ENCODE results near the gene AQP5.

Gene AQP5

DNA sequence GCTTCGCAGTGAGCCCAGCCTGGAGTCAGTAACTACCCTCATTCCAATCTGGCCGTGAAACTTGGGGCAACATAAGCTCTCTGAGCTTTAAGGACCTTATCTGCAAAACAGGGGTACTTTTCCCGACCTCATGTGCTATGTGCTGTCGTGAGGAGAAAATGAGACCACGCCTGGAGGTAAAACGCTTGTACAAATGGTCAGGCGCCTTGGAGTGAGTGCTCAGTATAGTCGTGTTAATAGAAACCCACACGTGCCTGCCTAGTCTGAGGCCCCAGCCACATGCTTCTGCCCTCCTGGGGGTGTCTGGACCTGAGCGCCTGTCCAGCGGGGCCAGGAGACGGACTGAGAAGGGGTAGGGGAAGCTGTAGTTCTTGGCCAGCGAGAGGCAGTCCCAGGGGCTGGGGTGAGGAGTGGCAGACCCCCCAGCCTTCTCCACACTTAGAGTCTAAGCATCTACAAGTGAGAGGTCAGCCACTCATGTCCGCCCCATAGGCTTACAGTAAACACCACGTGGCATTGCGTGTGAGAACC lies 4.9 kb downstream of the AQP5 start:
- no peak for DNase-seq

DNA sequence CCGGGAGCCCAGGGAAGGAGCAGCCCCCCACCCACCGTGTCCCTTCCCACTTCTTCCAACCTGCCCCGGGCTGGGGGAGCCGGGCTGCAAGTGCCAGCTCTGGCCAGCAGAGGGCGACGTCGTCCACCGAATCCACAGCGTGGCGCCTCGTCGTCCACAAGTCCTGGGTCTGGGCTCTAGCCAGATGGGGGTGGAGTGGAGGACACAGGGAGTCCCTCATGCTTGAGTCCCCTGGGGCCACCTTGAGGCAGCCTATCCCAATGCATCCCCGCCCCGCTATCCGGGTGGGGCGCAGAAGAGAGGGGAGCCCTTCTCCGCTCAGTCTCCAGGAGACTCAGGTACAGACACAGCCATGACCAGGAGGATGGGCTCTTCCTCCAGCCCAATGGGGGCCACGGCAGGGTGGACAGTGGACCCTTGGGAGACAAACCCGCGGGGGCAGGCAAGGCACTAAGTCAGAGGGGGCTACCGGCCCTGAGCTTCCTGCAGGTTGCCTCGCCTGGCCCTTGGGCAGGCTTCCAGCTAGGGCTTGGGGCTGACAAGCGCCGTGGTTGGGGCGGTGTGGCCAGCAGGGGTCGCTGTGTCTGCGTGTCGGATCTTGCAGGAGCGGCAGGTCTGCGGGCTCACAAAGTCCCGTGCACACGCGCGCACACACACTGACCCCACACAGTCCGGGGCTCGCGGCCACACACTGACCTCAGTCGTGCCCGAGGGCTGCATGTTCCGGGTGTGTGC lies 5.5 kb downstream of the AQP5 start:
- DNase-seq = peak; percentile 94

DNA sequence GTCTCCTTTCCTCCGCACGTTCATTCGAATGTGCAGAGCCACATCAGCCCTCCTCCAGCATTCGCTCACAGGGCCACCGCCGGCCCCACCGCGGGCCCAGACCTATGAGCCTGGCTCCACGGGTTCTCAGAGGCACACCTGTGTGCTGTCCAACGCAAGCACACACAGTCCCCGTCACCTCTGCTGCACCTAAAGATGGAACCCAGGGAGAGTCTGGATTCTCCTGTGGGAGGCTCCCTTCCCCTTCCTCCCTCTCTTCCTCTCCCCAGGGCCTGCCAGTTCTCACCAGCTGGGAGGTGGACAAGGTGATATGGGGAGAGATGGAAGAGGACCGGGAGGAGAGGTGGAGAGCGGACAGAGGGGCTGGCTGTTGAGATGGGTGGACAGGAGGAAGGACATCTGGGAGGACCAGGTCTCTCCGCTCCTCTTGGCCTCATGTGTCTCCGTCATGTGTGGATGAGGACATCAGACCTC lies 6.1 kb downstream of the AQP5 start:
- DNase-seq = no peak

DNA sequence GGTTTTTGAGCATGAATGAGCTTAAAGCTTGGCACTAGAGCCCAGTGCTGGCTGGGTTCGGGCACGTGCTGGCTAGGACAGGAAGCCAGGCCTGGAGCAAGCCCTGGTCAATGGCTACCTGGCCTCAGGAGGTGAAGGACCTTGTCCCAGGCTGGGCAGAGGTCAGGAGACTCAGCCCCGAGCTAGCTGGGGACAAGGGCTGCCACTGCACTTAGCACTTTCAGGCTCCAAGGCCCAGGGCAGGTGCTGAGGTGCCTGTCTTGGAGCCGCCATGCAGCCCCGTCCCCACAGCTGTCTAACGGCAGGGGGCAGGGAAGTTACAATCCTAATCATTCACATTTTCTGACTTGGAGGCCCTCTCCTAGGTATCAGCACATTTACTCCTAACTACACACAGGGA lies 6.8 kb downstream of the AQP5 start:
- no peak for DNase-seq

DNA sequence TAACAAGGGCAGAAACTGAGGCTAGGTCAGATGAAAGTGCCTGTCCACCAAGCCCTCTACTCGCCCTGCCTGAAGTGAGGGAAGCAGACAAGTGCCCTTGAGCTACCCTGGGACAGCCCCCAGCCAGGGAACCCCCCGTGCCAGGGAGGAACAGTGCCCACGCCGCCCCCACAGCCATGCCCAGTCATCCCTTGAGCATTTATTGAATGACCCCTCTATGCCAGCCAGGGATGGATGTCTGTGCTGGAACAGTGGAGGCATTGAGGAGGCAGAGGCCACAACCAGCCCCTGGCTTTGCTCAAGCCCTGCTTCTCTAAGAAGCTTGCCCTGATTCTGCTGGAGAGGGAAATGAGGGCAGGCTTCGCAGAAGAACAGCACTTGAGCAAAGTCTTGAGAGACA lies 7.4 kb downstream of the AQP5 start:
- no peak for DNase-seq

DNA sequence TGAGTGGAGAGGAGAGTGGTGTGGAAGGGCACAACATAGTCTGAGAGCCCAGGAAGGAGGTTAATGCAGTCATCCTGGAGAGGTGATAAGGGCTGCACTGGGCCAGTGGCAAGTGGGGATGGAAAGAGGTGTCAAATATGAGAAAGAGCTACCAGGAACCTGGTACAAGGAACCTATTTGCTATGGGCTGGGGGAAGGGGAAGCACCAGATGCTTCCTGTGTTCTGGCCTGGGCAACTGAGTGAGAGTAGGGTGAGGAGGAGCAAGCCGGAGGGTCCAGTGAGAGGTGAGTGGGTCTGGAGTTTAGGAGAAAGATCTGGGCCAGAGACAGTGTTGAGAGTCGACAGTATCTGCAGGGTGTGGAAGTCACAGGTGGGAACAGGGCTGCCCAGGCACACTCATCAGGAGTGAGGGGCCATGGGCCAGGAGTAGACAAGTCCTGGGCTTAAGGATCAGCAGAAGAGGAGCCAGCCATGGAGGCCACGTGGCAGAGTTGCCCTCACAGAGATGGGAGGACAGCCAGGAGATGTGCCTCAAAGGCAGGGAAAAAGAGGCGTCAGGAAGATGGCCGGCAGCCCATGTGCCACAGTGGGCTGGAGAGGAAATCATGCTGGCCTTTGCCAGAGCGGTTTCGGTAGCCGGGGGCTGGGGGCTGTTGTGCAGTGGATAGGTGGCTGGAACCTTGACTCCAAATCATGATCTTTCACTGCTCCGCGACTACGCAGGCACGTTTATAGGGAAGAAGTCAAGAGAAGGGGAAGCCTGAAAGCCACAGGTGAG lies 8.2 kb downstream of the AQP5 start:
- no peak for DNase-seq

DNA sequence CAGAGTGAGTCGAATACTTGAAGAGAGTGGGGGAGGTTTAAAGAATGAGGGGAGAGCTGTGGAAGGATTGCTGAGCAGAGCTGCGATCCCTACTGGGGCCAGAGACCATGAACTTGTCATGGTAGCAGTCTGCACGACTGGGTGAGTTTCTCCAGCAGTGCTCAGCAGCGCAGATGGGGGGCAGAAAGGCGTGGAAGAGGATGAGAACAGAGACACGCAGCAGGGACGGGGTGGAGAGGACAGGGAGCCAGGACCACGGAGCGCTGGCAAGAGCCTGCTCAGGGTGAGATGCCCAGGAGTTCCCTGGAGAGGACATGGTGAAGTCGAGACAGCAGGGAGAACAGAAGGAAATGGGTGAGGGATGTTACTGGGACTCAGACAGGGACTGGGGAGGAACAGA lies 9.0 kb downstream of the AQP5 start:
- DNase-seq = no peak

DNA sequence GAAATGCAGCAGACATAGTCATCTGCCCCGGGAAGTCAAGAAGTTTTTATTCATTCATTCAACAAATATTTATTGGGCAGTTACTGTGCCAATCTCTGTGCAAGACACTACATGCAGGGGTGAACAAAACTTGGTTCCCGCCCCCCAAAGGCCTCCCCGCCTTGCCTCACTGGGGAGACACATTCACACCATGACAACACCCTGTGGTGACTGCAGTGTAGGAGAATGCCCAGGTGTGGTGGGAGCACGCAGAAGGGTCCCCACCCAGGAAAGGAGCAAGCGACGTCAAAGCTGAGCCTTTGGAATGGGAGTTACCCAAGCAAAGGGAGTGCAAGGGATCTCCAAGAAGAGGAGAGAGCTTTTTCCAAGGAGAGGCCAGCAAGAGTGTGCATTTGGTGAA lies 9.5 kb downstream of the AQP5 start:
- no peak for DNase-seq

DNA sequence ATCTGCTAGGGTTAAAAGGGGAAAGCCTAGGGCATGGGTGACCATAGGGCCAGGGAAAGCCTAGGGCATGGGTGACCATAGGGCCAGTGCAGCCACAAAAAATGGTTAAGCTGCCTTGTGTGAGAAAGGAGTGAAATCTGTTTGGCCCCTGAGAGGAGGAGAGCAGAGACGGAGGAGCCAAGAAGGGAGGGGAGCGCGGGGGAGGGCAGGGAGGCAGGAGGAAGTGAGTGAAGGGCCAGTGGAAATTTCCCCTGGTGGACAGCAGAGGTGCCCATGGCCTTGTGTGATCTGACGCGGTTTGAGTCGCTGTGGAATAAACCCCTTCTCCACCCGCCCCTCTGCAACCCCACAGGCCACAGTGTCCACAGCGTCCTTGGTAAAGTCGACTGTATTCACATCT lies 10.5 kb downstream of the AQP5 start:
- DNase-seq = no peak

DNA sequence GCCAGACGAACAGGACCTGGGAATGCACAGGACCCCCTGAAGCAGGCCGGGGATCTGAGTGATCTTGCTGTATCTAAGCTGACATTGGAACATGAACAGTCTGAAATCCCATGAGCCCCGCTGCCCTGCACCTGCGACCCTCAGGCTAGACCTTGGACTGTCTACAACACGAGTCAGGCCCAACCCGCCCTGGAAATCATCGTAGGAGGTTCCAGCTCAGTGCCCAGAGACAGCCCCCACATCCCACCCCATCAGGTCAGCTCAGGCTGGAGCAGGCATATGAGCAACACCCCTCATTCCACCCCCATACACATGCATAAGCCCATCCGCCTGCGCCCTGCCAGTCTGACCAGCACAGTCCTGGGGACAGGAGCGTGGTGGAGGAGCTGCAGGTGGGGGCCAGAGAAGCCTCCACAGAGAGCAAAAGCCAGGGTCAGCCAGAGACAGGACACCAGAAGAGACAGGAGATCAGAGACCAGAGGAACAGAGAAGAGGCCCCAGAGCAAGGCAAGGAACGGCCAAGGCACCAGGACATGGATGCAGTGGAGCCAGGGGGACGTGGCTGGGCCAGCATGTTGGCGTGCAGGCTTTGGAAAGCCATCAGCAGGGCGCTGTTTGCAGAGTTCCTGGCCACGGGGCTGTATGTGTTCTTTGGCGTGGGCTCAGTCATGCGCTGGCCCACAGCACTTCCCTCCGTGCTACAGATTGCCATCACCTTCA lies 11.1 kb downstream of the AQP5 start, which contains the start of gene AQP6:
Gene AQP6, plus strand, starts transcription at position 307 of the 720 bp plus-strand sequence. Its CDS starts 227 bp downstream, at position 534.
- no peak for DNase-seq

DNA sequence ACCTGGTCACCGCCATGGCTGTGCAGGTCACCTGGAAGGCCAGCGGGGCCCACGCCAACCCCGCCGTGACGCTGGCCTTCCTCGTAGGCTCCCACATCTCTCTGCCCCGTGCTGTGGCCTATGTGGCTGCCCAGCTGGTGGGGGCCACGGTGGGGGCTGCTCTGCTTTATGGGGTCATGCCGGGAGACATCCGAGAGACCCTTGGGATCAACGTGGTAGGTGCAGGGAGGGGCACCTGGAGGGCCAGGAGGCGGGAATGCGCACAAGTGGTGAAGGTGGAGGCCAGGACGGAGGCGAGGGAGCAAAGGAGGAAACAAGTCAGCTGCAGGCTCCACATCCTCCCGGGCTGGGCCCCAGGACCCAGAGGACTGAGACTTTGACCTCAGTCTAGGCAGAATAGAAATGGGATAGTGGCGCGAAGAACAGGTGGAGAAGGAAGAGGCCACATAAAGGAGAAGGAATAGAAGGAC lies 11.7 kb downstream of the AQP5 start:
- no peak for DNase-seq

DNA sequence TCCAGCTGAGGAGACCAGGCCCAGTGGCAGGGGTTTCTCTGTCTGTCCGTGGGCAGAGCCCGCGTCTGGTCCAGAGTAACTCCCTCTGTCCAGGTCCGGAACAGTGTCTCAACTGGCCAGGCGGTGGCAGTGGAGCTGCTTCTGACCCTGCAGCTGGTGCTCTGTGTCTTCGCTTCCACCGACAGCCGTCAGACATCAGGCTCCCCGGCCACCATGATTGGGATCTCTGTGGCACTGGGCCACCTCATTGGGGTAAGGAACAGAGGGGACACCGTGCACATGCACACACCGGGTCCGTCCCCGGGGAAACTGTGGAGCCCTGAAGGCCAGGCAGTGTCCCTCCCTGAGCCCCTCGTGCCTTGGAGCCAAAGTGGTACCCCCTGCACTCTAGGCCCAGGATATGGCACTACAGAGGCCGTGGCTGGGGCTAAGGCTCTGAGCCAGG lies 12.6 kb downstream of the AQP5 start:
- DNase-seq = peak; percentile 83

DNA sequence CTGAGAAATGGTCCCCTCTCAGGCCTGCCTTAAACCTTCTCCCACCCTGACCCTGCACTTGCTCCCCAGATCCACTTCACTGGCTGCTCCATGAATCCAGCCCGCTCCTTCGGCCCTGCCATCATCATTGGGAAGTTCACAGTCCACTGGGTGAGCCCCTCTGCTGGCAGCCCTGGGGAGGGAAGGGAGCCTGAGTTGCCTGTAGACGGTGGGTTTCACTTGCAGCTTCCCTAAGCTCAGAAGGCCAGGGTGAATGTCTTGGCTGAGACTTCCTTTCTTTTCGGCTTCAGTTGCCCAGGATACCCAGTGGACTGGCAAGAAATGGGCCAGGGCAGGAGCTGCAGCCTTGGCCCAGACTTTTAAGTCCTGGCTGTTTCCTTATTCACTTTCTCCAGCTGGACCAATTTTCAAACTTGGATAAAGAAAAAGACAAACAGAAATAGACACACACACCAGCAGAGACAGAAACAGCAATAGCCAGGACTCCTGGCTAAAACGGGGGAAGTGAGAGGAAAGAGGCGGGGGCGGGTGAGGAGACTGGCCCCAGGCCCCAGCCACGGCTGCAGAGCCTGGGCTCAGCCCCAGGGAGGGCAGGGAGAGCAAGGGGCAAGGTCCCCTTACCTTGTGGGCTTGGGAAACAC lies 13.1 kb downstream of the AQP5 start:
- no peak for DNase-seq

DNA sequence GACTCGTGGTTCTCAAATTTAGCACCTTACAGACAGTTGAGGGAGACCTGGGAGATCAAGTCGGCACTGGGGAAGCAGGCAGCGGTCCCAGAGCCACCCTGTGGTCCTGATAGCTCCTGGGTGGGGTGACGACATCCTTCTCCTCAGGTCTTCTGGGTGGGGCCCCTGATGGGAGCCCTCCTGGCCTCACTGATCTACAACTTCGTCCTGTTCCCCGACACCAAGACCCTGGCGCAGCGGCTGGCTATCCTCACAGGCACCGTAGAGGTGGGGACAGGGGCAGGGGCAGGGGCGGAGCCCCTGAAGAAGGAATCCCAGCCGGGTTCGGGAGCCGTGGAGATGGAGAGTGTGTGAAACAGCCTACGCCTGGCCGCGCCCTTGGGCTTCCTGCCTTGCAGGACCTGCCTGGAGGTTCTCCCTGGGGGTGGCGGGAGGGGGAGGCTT lies 13.7 kb downstream of the AQP5 start:
- DNase-seq = no peak

DNA sequence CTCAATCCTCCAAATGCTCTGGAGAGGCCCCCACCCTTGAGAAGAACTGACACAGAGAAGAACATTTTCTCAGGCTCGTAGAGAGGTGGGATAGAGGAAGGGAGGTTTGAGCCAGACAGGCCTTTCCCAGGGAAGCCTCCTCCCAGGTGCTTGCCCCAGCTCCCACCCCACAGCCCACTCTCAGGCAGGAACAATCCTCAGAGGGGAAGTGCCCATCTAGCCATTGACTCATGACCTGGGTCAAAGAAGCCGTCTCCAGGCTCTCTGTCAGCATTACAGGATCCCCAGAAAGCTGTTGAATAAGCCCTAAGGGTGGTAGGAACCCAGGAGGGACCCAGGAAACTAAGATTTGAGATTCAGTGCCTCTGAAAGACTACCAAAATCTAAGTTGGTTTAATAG lies 14.9 kb downstream of the AQP5 start:
- DNase-seq = no peak

DNA sequence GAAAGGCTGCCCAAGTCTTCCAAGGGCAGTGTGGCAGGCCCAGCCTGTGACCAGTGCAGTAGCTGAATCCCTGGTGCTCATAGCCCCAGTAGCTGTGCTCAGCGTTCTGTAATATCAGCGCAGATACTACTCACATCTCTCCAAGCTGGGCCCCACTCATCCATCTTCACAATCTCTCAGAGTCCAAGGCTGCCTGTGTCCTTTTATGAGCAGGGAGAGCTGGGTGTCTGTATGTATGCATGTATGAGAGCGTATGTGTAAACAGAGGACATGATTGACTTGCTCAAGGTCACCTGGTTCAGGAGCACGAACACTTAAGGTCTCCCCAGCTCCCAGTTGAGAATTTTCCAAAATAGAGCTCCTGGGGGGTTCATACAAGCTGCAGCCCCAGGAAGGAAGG lies 16.5 kb downstream of the AQP5 start:
- DNase-seq = no peak

DNA sequence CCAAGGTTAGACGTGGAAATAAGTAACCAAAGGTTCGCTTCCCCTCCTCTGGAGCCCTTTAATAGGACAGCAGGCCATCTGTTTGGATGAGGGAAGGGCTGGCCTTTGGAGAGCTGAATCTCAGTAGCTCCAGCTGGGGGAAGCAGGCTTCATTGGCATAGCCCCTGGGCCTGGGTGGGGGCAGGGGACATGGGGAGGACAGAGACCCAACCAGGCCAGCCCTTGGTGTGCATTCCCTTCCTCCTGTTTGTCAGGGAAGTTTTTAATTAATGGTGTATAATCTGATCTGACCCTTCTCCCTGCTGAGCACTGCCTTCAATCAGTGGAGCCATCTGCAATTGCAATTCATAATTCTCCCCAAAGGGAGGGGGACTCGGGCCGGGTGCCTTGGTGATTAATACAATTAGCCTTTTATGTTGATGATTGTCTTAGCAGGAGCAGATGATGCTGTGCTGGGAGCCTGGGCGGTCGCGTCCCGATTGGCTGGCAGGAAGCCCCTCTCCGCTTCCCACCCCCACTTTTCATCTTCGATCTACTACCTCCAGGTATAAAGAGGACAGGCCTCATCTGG lies 17.4 kb downstream of the AQP5 start:
- no peak for DNase-seq

DNA sequence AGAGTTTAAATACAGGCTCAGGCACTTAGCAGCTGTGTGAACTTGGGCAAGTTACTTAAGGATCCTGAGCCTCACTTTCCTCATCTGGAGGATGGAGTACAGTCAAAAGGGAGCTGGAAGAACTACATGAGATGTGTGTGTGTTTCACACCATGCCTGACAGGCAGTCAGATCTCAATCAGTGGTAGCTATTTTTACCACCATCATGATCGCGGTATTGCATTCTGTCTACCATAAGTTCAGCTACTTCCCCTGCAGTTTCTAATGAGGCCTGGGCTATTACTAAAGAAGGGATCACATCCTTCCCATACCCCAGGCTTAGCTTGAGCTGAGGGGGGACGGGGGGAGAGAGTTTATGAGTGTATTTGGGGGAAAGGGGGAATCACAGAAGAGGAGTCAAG lies 18.1 kb downstream of the AQP5 start:
- DNase-seq = no peak

DNA sequence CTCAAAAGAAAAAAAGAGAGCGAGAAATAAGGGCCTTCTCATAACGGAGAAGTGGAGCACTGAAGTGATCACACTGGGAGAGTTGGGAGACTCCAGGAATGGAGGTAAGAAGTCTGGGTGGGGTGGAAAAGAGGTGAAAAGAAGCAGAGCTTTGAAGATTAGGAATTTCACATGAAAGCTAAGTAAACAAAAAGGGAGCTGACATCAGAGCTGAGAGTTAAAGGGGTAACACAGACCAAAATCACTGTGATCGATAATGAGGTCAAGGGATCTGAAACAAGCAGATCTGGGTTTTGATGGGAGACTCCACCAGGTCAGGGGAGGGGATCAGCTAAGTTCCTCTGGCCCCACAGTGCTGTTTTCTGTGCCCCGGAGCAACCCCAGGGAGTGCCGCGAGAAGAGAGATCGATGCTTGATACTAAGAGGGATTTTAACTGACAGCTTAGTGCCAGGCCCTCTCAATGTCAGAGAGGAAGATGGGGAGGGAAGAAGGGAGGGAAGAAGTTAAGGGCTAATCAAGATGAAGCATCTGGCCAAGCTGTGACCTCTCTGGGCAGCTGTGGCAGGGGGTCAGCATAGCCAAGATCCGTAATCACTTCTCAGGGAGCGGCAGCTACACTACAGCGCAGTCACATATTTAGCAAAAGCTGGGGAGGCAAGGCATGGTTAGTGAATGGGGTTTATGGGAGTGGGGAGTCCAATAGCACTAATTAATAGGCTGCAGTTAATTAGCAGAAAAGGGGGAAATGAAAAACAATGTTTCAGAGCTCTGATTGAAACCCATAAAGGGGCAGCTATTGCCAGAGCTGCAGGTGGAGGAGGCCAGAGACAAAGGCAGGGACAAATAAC lies 19.1 kb downstream of the AQP5 start:
- DNase-seq = no peak

DNA sequence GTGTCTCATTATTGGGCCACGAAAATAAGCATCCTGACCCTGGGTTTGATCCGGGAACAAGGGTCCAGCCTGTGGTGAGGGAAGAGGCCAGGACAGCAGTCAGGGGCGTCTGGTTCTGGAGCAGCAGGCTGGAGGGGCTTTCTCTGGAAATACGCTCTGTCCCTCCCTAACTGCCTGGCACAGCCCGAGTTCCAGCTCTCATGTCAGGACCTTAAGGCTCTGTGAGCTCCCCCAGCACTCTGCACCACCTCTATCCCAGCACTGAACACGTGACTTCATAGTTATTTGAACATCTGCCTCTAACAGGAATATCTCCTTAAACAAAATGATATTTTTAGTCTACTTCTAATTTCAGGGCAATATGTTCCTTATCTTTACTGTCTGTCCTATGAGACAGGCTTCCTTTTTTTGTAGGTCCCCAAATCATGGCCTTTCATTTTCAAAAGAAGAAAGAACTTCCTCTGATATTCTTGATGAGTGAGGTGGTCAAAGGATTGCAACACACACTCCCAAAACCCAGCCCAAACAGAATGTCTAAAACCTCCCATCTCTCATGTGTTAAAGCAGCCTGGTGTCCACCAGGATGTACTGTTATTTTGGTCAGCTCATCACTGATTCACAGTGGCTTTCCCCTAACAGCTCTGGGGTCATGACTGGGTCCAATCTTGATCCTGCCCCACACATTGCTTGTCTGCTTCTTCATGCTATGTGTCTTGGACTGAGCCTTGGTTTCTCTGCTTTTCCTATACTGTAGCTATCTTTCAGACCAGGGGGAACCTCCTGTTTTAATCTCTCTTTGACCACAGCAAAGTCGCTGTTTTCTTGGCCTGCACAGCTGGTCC lies 20.8 kb downstream of the AQP5 start:
- no peak for DNase-seq
